AG10803 (cell line): ENCODE measurements around the gene FLVCR2.
A peak's percentile ranks its signal among the peaks of the same experiment; 100 is the strongest.
"Not testable (repeated sequence)": the region's sequence is repeated elsewhere in the genome, so short reads cannot be mapped to it uniquely, and the experiment has no call there.

Experiments
- DNase-seq: peaks from one replicate; pipeline ENCODE4 v3.0.0; 2010; ENCODE audit warnings: low read depth
- H3K4me3 ChIP-seq: 2 replicates; pipeline ENCODE4 v1.5.1; 2011; ENCODE audit warnings: mild to moderate bottlenecking, low read length, control low read depth
- CTCF ChIP-seq: conservative IDR thresholded peaks from 2 replicates; pipeline ENCODE4 v1.5.1; 2011; ENCODE audit warnings: mild to moderate bottlenecking, low read length, control low read depth, inconsistent platforms

FLVCR2 gene

DNA sequence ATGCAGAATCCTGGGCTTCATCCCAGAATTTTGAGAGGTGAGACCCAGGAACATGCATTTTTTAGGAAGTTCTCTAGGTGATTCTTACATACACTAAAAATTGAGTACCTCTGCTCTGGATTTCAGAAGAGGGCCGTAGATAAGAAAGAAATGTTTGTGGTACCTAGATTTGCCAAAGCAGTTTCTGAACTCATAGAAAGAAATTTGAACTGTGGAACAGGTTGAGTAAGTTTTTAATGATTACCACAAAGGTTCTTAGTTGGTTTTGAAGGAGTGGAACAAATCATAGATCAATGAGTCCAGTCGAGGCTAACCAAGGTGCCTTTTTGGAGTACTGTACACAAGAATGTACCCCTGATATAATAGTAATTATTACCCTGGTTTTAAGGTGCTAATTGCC, 107.5 kb downstream of the FLVCR2 start:
- H3K4me3 ChIP-seq = no peak overlapping the region
- no peak for TF ChIP-seq CTCF
- DNase-seq = no peak

- DNase-seq = peak; percentile 65
- no peak for TF ChIP-seq CTCF
- H3K4me3 ChIP-seq = no peak overlapping the region
Observed at GRCh38 chr14:75689012-75689411, 110.6 kb downstream of the FLVCR2 start.

DNA sequence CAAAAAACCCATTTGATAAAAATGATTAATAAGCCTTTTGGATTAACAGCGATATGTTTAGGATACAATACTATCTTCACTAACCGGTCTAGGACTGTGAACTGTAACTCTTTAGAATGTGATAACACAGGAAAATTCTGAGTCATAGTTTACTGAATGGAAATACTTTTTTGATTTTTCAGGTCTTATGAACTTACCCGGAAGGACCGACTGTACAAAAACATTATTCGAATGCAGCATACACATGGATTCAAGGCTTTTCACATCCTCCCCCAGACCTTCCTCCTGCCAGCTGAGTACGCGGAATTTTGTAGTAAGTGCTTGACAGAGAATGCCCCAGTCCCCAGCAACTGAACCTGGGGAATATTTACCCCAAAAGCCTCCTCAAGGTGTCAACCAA, 111.6 kb downstream of the FLVCR2 start:
- TF ChIP-seq CTCF = no peak
- no peak for DNase-seq
- H3K4me3 ChIP-seq = no peak overlapping the region

GRCh38 chr14:75695025-75695424, 116.6 kb downstream of the FLVCR2 start:
- not testable (repeated sequence) for H3K4me3 ChIP-seq, DNase-seq

DNA sequence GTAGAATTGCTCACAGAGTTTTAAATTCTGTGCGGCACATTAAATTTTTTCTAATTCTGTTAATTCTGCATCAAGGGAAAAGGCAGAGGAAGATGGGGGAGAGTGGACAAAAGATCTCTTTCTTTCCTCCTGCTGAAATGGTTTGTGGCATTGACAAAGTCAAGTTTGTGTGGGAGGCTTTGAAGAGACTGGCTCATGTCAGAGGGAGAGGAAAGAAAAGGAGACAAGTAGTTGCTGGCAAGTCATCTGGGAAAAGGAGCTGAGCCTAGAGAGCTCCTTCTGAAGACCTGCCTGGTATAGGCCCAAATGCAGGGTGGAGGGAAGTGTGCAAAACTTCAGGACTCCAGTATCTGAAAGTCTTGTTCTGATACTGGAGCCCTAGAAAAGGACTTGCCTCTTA, 119.0 kb downstream of the FLVCR2 start:
- no peak for DNase-seq
- no peak overlapping the region for H3K4me3 ChIP-seq
- no peak for TF ChIP-seq CTCF
